GM12875 (cell line): ENCODE results near the gene ABTB2.

ENCODE experiments used
- H3K4me3 ChIP-seq: one replicate; pipeline ENCODE4 v1.5.1; 2011; ENCODE audit warnings: low read depth, low read length, control low read depth
- CTCF ChIP-seq: IDR thresholded peaks from 2 replicates; pipeline ENCODE4 v1.5.1; 2011; ENCODE audit warnings: low read depth, mild to moderate bottlenecking, control low read depth, inconsistent platforms, low read length, moderate library complexity, borderline replicate concordance; ENCODE audit not compliant: insufficient read depth

The ABTB2 gene

GRCh38 chr11:34344410-34344767, 13.4 kb downstream of the ABTB2 start:
- no peak for TF ChIP-seq CTCF

GRCh38 chr11:34343686-34344085, 14.1 kb downstream of the ABTB2 start:
- H3K4me3 ChIP-seq = no peak overlapping the region
- no peak for TF ChIP-seq CTCF

More at GRCh38 chr11:34344410-34344767, 13.4 kb downstream of the ABTB2 start:
- H3K4me3 ChIP-seq = no peak overlapping the region

GRCh38 chr11:34343153-34343552, 14.7 kb downstream of the ABTB2 start:
- no peak overlapping the region for H3K4me3 ChIP-seq
- no peak for TF ChIP-seq CTCF

GRCh38 chr11:34341931-34342533, 15.8 kb downstream of the ABTB2 start:
- TF ChIP-seq CTCF = no peak
- no peak overlapping the region for H3K4me3 ChIP-seq

GRCh38 chr11:34341096-34341495, 16.7 kb downstream of the ABTB2 start:
- H3K4me3 ChIP-seq = no peak overlapping the region
- TF ChIP-seq CTCF = no peak

- TF ChIP-seq CTCF = no peak
- H3K4me3 ChIP-seq = no peak overlapping the region
These were observed 17.2 kb downstream of the ABTB2 start for GRCh38 chr11:34340653-34341052.

GRCh38 chr11:34339149-34340064, 18.4 kb downstream of the ABTB2 start:
- TF ChIP-seq CTCF = no peak

More at GRCh38 chr11:34339149-34340064, 18.4 kb downstream of the ABTB2 start:
- no peak overlapping the region for H3K4me3 ChIP-seq
